ENCODE data around the gene RAPH1. TPM values are rescaled to one million over a fixed set of nuclear protein-coding genes. Genes with fewer than 3 reads are reported as not detected.
A peak's percentile ranks its signal among the peaks of the same experiment; 100 is the strongest.

RAPH1 gene
- total and polyA plus RNA-seq, 4 donors = 7.2 to 62.7 (median 35.1) TPM

DNA sequence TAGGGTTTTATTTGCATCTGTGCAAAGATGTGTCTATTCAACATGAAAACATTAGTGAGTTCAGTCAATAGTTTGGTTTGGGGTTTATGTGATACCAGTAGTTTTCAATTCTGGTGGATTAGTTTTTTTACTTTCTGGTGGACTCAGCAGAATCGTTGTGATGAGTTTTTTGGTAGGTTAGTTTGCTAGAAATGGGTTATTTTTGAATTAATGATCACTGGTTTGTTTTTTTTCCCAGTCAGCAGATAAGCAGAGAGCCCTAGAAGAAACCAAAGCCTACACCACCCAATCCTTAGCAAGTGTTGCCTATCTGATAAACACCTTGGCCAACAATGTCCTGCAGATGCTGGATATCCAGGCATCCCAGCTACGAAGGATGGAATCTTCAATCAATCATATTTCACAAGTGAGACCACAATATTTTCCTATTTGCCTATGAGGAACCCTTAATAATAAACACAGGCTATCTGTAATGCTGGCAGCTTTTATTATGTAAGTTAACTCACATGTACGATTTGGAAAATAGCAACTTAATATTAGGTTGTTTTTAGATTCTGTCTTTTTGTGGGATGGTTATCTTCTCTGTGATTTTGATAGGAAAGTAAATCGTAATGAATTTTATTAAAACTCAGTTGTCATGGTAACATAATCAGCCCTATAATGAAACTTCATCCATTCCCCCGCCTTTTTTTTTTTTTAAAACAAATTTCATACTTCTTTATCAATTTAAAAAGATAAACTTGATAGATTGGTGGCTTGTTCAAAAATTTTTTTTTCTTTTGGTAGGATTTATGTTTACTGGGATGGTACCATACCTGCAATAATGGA lies 168.2 kb downstream of the RAPH1 start:
- Histone ChIP-seq H3K9ac (ENCODE audit: insufficient read depth in 1 of 2, low read length in 2 of 2) (no peak overlapping the region), H3K27me3 (ENCODE audit: control insufficient read depth in 3 of 3, insufficient read depth in 3 of 3, low read length in 2 of 3) (no peaks in the 10 kb centered on the region), H3K36me3 (ENCODE audit: control insufficient read depth in 4 of 4, insufficient read depth in 4 of 4, low read length in 4 of 4) (peaks cover 0 to 2% (median 0%) of the 10 kb centered on the region in 4 donors), H3K4me3 (no peak overlapping the region), H3K27ac (ENCODE audit: low read depth in 1 of 2, low read length in 1 of 2) (no peak overlapping the region), H3K4me1 (ENCODE audit: control insufficient read depth in 5 of 5, insufficient read depth in 5 of 5, low read length in 5 of 5) (peaks cover 0 to 7% (median 0%) of the 10 kb centered on the region in 5 donors), H3K9me3 (ENCODE audit: control insufficient read depth in 4 of 4, insufficient read depth in 3 of 4, low read length in 3 of 4) (no peaks in the 10 kb centered on the region)
- TF ChIP-seq, protein P1, sequence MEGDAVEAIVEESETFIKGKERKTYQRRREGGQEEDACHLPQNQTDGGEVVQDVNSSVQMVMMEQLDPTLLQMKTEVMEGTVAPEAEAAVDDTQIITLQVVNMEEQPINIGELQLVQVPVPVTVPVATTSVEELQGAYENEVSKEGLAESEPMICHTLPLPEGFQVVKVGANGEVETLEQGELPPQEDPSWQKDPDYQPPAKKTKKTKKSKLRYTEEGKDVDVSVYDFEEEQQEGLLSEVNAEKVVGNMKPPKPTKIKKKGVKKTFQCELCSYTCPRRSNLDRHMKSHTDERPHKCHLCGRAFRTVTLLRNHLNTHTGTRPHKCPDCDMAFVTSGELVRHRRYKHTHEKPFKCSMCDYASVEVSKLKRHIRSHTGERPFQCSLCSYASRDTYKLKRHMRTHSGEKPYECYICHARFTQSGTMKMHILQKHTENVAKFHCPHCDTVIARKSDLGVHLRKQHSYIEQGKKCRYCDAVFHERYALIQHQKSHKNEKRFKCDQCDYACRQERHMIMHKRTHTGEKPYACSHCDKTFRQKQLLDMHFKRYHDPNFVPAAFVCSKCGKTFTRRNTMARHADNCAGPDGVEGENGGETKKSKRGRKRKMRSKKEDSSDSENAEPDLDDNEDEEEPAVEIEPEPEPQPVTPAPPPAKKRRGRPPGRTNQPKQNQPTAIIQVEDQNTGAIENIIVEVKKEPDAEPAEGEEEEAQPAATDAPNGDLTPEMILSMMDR (IDR thresholded peaks at IDR 0.05; ENCODE audit: control extremely low read depth, extremely low read depth) = no peak
- ATAC-seq (ENCODE audit: insufficient read depth, low FRiP score) (no peak), DNase-seq (no peak)
- WGBS, 2 donors = 94% methylated on average over 5 of the region's 5 CpGs

DNA sequence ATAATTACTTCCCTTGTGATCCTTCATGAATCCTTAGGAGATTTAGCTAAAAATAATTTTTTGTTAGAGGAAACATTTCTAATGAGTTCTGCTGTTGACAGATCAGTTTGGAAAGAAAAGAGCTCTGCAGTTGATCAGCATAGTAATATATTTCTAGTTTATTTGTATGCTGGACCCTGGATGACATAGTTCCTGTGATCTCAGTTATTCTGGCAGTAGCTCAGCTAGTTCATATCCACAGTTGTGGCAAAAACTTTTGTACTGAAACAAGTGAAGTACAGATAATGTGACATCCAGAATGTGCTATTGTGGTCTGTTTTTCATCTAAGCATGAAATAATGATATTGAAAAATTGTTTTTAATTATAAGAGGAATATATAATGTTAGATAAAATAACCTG lies 173.2 kb downstream of the RAPH1 start:
- Histone ChIP-seq H3K4me1 (ENCODE audit: control insufficient read depth in 5 of 5, insufficient read depth in 5 of 5, low read length in 5 of 5) (peaks cover 0 to 14% (median 3%) of the 10 kb centered on the region in 5 donors), H3K27me3 (ENCODE audit: control insufficient read depth in 3 of 3, insufficient read depth in 3 of 3, low read length in 2 of 3) (no peaks in the 10 kb centered on the region), H3K4me3 (no peak overlapping the region), H3K36me3 (ENCODE audit: control insufficient read depth in 4 of 4, insufficient read depth in 4 of 4, low read length in 4 of 4) (peaks cover 0 to 4% (median 0%) of the 10 kb centered on the region in 4 donors), H3K9me3 (ENCODE audit: control insufficient read depth in 4 of 4, insufficient read depth in 3 of 4, low read length in 3 of 4) (no peaks in the 10 kb centered on the region), H3K27ac (ENCODE audit: low read depth in 1 of 2, low read length in 1 of 2) (peak overlapping the region in 1 of 2 donors; percentile 13), H3K9ac (ENCODE audit: insufficient read depth in 1 of 2, low read length in 2 of 2) (peak overlapping the region in 1 of 2 donors; percentile 28)
- ATAC-seq (ENCODE audit: insufficient read depth, low FRiP score) (no peak), DNase-seq (peak in 1 of 3 donors; percentile 26)
- TF ChIP-seq, protein P1 (IDR thresholded peaks at IDR 0.05; ENCODE audit: control extremely low read depth, extremely low read depth) = no peak

DNA sequence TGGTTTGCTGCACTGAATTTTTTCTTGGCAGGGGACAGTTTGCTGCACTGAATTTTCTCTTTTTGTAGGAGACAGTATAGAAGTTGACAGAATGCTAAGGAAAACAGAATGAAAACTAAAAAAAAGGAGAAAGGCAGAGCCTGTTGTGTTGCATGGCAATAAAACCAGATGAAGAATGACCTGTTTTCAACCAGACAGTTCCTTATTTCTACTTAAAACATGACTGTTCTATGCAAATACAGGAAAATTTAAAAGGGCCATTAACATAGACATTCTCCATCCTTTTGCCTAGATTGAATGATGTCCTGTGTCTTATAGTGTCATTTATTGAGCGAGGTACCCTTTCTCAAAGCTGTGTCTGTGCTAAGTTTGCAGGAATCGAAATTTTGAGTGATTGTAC lies 173.6 kb downstream of the RAPH1 start:
- Histone ChIP-seq H3K9me3 (ENCODE audit: control insufficient read depth in 4 of 4, insufficient read depth in 3 of 4, low read length in 3 of 4) (no peaks in the 10 kb centered on the region), H3K4me3 (no peak overlapping the region), H3K27ac (ENCODE audit: low read depth in 1 of 2, low read length in 1 of 2) (peak overlapping the region in 1 of 2 donors; percentile 28), H3K27me3 (ENCODE audit: control insufficient read depth in 3 of 3, insufficient read depth in 3 of 3, low read length in 2 of 3) (no peaks in the 10 kb centered on the region), H3K4me1 (ENCODE audit: control insufficient read depth in 5 of 5, insufficient read depth in 5 of 5, low read length in 5 of 5) (peaks cover 0 to 14% (median 3%) of the 10 kb centered on the region in 5 donors), H3K36me3 (ENCODE audit: control insufficient read depth in 4 of 4, insufficient read depth in 4 of 4, low read length in 4 of 4) (peaks cover 0 to 4% (median 0%) of the 10 kb centered on the region in 4 donors), H3K9ac (ENCODE audit: insufficient read depth in 1 of 2, low read length in 2 of 2) (no peak overlapping the region)
- 61 to 68% methylated on average over 2 of the region's 2 CpGs for WGBS, 2 donors
- ATAC-seq (ENCODE audit: insufficient read depth, low FRiP score) (no peak), DNase-seq (no peak)
- TF ChIP-seq, protein P1 (IDR thresholded peaks at IDR 0.05; ENCODE audit: control extremely low read depth, extremely low read depth) = no peak
